GM12892 (cell line): ENCODE results near the gene NENF.

Source experiments
- POLR2A ChIP-seq: IDR thresholded peaks from 2 replicates; pipeline ENCODE4 v1.6.1; 2011; ENCODE audit warnings: low read depth, low read length, control low read depth
- POLR2AphosphoS5 ChIP-seq: IDR thresholded peaks from 2 replicates; pipeline ENCODE4 v1.6.1; 2011; ENCODE audit warnings: low read depth, low read length, control low read depth
- TAF1 ChIP-seq: IDR thresholded peaks from 2 replicates; pipeline ENCODE4 v1.6.1; 2011; ENCODE audit warnings: low read depth, mild to moderate bottlenecking, control low read depth, low read length, borderline replicate concordance

DNA sequence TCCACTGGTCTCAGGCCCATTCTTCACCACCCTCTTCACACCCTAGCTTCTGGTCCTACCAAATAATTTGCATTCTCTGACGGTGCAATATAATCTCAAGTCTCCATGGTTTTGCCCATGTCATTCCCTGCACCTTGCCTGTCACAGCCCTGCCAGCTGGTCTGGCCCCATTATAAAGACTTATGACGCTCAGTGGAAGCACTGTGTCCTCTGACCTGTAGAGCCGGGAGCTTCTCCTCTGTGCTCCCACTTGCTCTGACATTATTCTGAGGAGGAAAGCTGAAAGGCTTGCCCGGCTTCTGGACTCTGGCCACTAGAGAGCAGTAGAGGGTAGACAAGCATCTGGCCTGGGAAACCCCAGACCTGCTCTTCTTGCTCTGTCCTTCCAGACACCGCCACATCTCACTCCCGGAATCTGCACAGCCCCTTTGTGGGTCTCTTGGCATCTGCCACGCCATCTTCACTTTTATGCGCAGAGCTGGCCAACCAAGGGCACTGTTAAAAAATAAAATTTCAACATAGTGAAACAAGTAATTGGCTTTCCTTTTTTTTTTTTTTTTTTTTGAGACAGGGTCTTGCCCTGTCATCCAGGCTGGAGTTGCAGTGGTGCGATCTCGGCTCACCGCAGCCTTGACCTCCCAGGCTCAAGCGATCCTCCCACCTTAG is 44.4 kb downstream of the NENF start:
- no peak for TF ChIP-seq POLR2AphosphoS5
- TF ChIP-seq POLR2A: no peak
- TF ChIP-seq TAF1: no peak
